GM10248 (cell line): Measurements from ENCODE around the gene TEX22.

ENCODE experiments used
- CTCF ChIA-PET: fragments of 300-600 bp; sonication (Branson Sonifier 250); formaldehyde crosslinking; extraction: SDS; loops from one replicate; lab custom pipeline; 2021; ENCODE audit warnings: antibody characterized with exemption; lab: Yijun Ruan, JAX
- POLR2A ChIA-PET: fragments of 350-650 bp; sonication (Branson Sonifier 250); formaldehyde crosslinking; extraction: SDS; loops from one replicate; lab custom pipeline; 2020; ENCODE audit warnings: antibody characterized with exemption; lab: Yijun Ruan, JAX
- DNase-seq: peaks from one replicate; pipeline ENCODE4 v3.0.0; 2012; ENCODE audit errors: extremely low spot score
- TF ChIP-seq, protein P1 (sequence below): IDR thresholded peaks from 2 replicates; pipeline ENCODE4 v1.5.1; 2012; ENCODE audit warnings: mild to moderate bottlenecking, low read depth; ENCODE audit errors: extremely low read depth, missing control alignments, control extremely low read depth

Gene TEX22

DNA sequence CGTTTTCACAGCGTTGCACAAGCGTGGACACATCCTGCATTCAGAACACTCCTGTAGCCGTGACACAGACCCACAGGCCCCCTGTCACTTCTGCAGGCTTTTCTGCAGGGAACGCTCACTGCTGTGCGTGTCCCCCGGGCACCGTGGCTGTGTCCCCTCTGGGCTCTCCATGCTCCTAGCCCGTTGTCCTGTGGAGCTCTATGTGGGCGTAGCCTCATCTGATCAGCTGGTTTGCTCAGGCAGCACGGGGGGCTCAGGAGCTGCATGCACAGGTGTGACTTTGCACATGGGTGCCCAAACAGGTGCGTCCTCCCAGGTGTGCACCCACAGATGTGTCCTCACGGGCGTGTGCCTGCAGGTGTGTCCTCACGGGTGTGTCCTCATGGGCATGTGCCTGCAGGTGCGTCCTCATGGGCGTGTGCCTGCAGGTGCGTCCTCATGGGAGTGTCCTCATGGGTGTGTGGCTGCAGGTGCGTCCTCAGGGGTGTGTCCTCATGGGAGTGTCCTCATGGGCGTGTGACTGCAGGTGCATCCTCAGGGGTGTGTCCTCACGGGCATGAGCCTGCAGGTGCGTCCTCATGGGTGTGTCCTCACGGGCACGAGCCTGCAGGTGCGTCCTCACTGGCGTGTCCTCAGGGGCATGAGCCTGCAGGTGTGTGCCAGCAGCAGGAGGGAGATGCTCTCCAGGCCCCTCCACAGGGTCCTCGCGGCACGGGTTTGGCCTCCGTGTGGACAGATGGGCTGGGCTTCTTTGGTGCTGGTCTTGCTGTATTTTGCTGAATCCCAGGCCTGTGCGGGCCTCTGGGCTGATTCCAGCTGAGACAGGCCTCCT lies 38.8 kb downstream of the TEX22 start:
- CTCF ChIA-PET = interaction anchor here (1.3 kb wide), 1 partner anchor 10 kb away, joined by 3 read pairs; no protein-coding TSS in a partner anchor
- TF ChIP-seq, protein P1, sequence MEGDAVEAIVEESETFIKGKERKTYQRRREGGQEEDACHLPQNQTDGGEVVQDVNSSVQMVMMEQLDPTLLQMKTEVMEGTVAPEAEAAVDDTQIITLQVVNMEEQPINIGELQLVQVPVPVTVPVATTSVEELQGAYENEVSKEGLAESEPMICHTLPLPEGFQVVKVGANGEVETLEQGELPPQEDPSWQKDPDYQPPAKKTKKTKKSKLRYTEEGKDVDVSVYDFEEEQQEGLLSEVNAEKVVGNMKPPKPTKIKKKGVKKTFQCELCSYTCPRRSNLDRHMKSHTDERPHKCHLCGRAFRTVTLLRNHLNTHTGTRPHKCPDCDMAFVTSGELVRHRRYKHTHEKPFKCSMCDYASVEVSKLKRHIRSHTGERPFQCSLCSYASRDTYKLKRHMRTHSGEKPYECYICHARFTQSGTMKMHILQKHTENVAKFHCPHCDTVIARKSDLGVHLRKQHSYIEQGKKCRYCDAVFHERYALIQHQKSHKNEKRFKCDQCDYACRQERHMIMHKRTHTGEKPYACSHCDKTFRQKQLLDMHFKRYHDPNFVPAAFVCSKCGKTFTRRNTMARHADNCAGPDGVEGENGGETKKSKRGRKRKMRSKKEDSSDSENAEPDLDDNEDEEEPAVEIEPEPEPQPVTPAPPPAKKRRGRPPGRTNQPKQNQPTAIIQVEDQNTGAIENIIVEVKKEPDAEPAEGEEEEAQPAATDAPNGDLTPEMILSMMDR = no peak
- POLR2A ChIA-PET = no interaction called here
- no peak for DNase-seq

DNA sequence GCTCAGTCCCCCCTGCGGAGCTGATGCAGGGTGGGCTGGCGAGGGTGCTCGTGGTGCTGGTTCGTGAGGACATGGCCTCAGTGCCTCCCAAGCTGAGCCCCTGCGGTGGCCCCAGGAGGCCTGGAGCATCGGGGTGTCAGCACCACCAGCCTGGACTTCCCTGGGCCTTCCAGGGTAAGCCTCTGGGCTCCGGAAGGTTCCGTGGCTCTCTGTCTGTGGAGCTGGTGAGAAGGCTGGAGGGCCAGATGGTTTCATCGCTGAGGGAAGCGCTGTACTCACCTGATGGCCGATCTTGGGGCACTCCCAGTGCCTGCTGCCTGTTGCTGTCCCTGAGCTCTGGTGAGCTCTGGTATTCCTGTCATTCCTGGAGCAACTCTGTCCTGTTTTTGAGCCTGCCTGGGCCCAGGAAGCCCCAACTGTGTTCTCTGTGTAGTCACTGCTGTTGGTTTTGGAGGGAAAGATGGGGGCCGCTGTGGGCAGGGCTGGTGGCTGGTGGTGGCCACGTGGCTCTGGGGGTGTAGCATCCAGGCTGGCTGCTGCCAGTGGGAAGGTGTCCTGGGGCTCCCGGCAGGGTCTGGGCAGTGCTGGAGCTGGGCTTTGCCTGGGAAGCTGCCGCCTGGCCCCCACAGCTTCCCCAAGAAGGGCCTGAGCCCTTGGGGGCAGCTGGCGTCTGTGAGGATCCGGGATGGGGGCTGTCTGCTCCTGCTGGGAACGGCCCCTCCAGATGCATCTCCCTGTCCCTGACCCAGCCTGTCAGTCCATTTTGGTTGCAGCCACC lies 39.6 kb downstream of the TEX22 start:
- CTCF ChIA-PET = interaction anchor here (1.3 to 1.8 kb wide), 3 partner anchors 9 to 52 kb away, joined by 3 to 7 read pairs (median 6); no protein-coding TSS in a partner anchor
- no peak for DNase-seq
- TF ChIP-seq, protein P1 = no peak
- POLR2A ChIA-PET = no interaction called here

DNA sequence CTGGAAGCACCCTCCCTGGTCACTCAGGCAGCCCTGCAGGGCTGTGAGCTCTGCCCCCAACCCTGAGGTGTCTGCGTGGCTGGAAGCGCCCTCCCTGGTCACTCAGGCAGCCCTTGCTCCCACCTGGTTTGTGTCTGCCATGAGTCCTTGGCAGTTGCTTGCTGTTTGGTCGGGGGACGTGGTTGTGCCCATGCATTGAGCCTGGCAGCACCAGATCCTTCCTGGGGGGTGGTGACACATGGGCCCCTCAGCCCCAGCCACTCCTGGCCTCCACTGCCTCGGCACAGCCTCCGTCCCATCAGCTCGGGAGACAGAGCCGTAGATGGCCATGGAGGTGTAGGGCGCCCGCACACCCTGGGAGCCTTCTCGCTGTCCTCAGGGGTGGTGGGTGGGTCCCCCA lies 40.8 kb downstream of the TEX22 start:
- CTCF ChIA-PET = interaction anchor here (1.5 to 1.8 kb wide), 2 partner anchors 36 to 50 kb away, joined by 6 to 7 read pairs; no protein-coding TSS in a partner anchor

DNA sequence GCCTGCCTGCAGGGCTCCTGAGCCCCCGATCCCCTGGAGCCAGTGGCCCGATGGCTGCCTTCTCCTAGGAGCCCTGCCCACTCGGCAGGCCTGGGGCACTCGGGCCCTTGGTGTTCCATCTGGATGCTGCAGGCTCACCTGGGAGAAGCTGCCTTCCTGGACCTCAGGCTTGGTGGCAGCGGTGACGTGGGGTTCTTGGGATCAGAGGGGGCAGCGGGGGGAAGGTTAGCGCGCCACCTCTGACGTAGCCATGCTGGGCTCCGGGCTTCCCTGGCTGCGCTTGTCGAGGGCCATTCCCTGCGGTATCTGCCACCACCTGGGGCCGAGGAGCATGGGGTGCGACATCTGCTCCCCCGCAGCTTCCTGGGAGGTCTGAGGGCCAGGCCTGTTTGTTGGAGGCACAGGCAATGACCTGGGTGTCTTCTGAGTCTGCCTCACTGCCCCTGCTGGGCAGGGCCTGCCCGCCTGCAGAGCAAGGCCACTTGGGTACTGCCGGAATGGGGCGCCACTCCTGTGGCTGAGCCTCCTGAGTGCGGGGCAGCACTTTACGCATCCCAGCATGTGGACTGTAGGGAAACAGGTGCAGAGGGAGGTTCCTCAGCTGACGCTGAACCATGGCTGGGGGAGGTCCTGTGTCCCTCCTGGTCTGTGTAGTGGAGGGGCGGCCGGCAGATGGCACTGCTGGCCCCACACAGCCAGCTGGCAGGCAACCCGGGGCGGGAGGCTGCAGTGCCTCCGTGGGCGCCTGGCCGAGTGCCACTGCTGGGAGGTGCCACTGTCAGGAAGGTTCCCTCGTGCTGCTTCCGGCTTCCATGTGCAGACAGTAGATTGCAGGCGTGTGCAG lies 41.6 kb downstream of the TEX22 start:
- ChIA-PET CTCF (no interaction called here), POLR2A (no interaction called here)
- TF ChIP-seq, protein P1 = no peak
- DNase-seq = no peak

More for the DNA sequence above, 40.8 kb downstream of the TEX22 start:
- TF ChIP-seq, protein P1 = no peak
- POLR2A ChIA-PET = no interaction called here
- no peak for DNase-seq

DNA sequence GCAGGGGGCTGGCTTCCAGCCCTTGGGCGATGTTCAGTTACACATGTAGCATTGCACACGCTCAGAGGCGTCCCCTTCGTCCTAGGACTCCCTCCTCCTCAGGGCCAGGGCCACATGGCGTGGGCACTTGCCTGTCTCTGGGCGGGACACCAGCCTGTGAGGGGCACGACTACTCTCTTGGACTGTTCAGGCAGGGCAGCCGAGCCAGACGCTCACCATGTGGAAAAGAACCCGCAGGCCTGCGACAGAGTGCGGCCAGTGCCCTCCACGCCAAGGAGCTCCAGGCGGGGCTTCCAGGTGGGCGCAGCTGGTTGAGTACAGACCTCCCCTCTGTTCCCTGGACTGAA lies 42.2 kb downstream of the TEX22 start:
- POLR2A ChIA-PET = no interaction called here
- CTCF ChIA-PET = no interaction called here
- TF ChIP-seq, protein P1 = no peak
- no peak for DNase-seq

DNA sequence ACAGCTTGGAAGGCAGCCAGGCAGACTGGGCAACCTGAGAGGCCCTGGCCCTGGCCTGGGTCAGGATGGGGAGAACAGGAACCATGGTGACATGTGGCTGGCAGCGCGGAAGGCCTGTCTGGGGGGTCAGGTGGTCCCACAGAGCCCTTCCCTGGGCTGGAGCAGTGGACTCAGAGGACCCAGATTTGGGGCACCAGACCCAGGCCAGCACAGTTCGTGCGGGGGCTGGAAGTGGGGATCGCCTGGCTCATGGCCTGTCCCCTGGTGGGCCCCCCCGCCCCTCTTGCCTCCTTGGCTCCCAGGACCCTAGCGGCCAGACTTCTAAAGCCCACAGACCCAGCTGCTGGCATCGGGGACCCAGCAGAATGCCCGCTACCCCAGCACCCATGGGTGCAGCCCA lies 42.7 kb downstream of the TEX22 start:
- CTCF ChIA-PET = no interaction called here
- POLR2A ChIA-PET = interaction anchor here (0.7 kb wide), 1 partner anchor 1720 kb away, joined by 3 read pairs; no protein-coding TSS in a partner anchor
- DNase-seq = no peak
- TF ChIP-seq, protein P1 = no peak
